Measurements from ENCODE around the gene KDM3A.

GRCh38 chr2:86439879-86440630 is 1.1 kb upstream of the KDM3A start:
- no peak for TF ChIP-seq POLR2A (IDR thresholded peaks at IDR 0.05; ENCODE audit: low read length)
- no peak for TF ChIP-seq GATA1 (IDR thresholded peaks at IDR 0.05; ENCODE audit: low read depth, low read length)
